OCI-LY1 (cell line): ENCODE measurements around the gene RPA1.
"Not testable (repeated sequence)": the region's sequence is repeated elsewhere in the genome, so short reads cannot be mapped to it uniquely, and the experiment has no call there.

Experiments used
- H2AFZ ChIP-seq: fragments of 200-600 bp; sonication (generic), shearing (Covaris generic); 2 replicates; pipeline ENCODE4 v1.6.0; 2014; ENCODE audit warnings: antibody characterized with exemption, mild to moderate bottlenecking, low read length
- H3F3A ChIP-seq: fragments of 200-600 bp; sonication (generic), shearing (Covaris generic); 2 replicates; pipeline ENCODE4 v1.6.0; 2014; ENCODE audit warnings: mild to moderate bottlenecking, antibody characterized with exemption, low read length, moderate library complexity; ENCODE audit not compliant: insufficient read depth
- H3K27ac ChIP-seq: fragments of 200-600 bp; sonication (generic); 2 replicates; pipeline ENCODE4 v1.5.1; 2014; ENCODE audit warnings: low read length, mixed run types, mild to moderate bottlenecking, low read depth; ENCODE audit not compliant: poor library complexity, severe bottlenecking
- H3K27me3 ChIP-seq: fragments of 200-600 bp; sonication (generic); 2 replicates; pipeline ENCODE4 v1.6.0; 2014; ENCODE audit warnings: antibody characterized with exemption, mild to moderate bottlenecking, low read length, moderate library complexity; ENCODE audit not compliant: insufficient read depth
- H3K36me3 ChIP-seq: fragments of 200-600 bp; sonication (generic); 2 replicates; pipeline ENCODE4 v1.6.1; 2014; ENCODE audit warnings: mild to moderate bottlenecking, antibody characterized with exemption, low read length, moderate library complexity, mixed read lengths; ENCODE audit not compliant: insufficient read depth
- H3K4me1 ChIP-seq: fragments of 200-600 bp; sonication (generic); 2 replicates; pipeline ENCODE4 v1.5.1; 2014; ENCODE audit warnings: mild to moderate bottlenecking, low read length, moderate library complexity; ENCODE audit not compliant: insufficient read depth, severe bottlenecking
- H3K4me2 ChIP-seq: fragments of 200-600 bp; sonication (generic), shearing (Covaris generic); 2 replicates; pipeline ENCODE4 v1.6.1; 2014; ENCODE audit warnings: low read length
- H3K4me3 ChIP-seq: fragments of 200-600 bp; sonication (generic); 2 replicates; pipeline ENCODE4 v1.5.1; 2014; ENCODE audit warnings: low read length, low read depth, mild to moderate bottlenecking, mixed read lengths; ENCODE audit not compliant: poor library complexity, severe bottlenecking
- H3K79me2 ChIP-seq: fragments of 200-600 bp; shearing (Covaris generic); 2 replicates; pipeline ENCODE4 v1.6.1; 2016; ENCODE audit warnings: mixed run types, low read length, mixed read lengths; ENCODE audit not compliant: insufficient read depth
- H3K9ac ChIP-seq: fragments of 200-600 bp; sonication (generic), shearing (Covaris generic); 2 replicates; pipeline ENCODE4 v1.6.1; 2014; ENCODE audit warnings: mild to moderate bottlenecking, low read length, mixed read lengths
- H3K9me2 ChIP-seq: fragments of 200-600 bp; sonication (generic), shearing (Covaris generic); 2 replicates; pipeline ENCODE4 v1.6.1; 2014; ENCODE audit warnings: low read depth, mild to moderate bottlenecking, low read length, mixed read lengths
- H3K9me3 ChIP-seq: fragments of 200-600 bp; shearing (Covaris generic); 2 replicates; pipeline ENCODE4 v1.6.1; 2014; ENCODE audit warnings: low read length, mixed read lengths
- H4K20me1 ChIP-seq: fragments of 200-600 bp; sonication (generic), shearing (Covaris generic); 2 replicates; pipeline ENCODE4 v1.6.0; 2016; ENCODE audit warnings: mild to moderate bottlenecking, low read length; ENCODE audit not compliant: insufficient read depth
- CTCF ChIP-seq: fragments of 200-600 bp; sonication (generic), shearing (Covaris generic); IDR thresholded peaks from 2 replicates; pipeline ENCODE4 v1.5.1; 2017; ENCODE audit warnings: mild to moderate bottlenecking, antibody characterized with exemption, low read length, moderate library complexity, mixed read lengths
- EZH2 ChIP-seq: fragments of 200-600 bp; sonication (generic), shearing (Covaris generic); IDR thresholded peaks from 2 replicates; pipeline ENCODE4 v1.8.0; 2017; ENCODE audit warnings: borderline replicate concordance, mixed run types, mild to moderate bottlenecking, antibody characterized with exemption, low read length, moderate library complexity, mixed read lengths

Gene RPA1

DNA sequence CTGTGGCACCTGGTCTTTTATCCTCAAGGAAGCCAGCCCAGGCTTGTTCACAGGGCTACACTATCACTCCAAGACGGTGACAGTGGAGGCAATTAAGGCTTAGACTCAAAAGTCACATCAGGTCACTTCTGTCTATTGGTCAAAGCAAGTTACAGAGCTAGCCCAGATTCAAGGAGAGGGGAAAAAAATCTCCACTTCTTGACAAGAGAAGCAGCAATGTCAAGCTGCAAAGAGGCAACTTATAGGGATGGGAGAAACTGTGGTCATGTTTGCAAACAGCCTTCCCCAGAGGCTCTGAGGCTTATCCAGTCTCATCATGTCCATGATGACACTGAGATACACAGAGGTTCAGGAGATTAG lies 36.4 kb upstream of the RPA1 start:
- Histone ChIP-seq H3F3A (no peaks in the 10 kb centered on the region), H3K9ac (no peak overlapping the region), H4K20me1 (no peaks in the 10 kb centered on the region), H3K4me2 (no peak overlapping the region), H3K36me3 (peaks cover 45% of the 10 kb centered on the region), H2AFZ (no peak overlapping the region), H3K27ac (no peak overlapping the region), H3K4me1 (no peaks in the 10 kb centered on the region), H3K9me3 (no peaks in the 10 kb centered on the region), H3K4me3 (no peak overlapping the region), H3K27me3 (no peaks in the 10 kb centered on the region), H3K79me2 (peaks cover 23% of the 10 kb centered on the region; the same call in 1 of the 2 replicates), H3K9me2 (no peaks in the 10 kb centered on the region)
- no peak for TF ChIP-seq EZH2
- TF ChIP-seq CTCF: no peak

- Histone ChIP-seq H3K4me1 (no peaks in the 10 kb centered on the region), H3K9me2 (no peaks in the 10 kb centered on the region), H3K4me2 (no peak overlapping the region), H3F3A (no peaks in the 10 kb centered on the region), H3K9me3 (no peaks in the 10 kb centered on the region), H3K27me3 (no peaks in the 10 kb centered on the region), H3K79me2 (peaks cover 13% of the 10 kb centered on the region; the same call in 1 of the 2 replicates), H2AFZ (no peak overlapping the region), H3K4me3 (no peak overlapping the region), H3K36me3 (peaks cover 63% of the 10 kb centered on the region), H4K20me1 (no peaks in the 10 kb centered on the region), H3K27ac (no peak overlapping the region), H3K9ac (no peak overlapping the region)
- TF ChIP-seq EZH2 (no peak), CTCF (no peak)
Observed at GRCh38 chr17:1796800-1797199, 33.0 kb upstream of the RPA1 start.

DNA sequence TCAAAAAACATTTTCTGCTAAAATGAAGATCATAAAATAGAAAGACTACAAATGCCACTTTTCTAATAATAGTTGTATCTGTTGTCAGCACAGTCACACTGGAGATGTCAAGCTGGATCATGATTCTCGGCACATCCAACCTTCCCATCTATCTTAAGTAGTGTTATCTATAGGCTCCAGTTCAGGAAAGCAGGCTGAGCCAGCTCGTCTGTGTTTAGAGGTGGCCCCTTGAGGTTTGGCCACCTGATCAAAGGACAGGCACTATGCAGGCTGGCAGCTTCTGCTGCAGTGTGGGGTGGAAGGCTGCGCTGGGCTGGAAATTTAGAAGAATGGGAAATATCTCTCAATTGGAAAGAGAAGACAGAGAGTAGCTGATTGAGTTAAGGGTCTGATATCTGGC lies 32.5 kb upstream of the RPA1 start:
- no peaks in the 10 kb centered on the region for H3F3A ChIP-seq
- H3K4me2 ChIP-seq: no peak overlapping the region
- H3K9me2 ChIP-seq: no peaks in the 10 kb centered on the region
- no peak overlapping the region for H3K27ac ChIP-seq
- H3K27me3 ChIP-seq: no peaks in the 10 kb centered on the region
- peaks cover 67% of the 10 kb centered on the region for H3K36me3 ChIP-seq
- no peaks in the 10 kb centered on the region for H4K20me1 ChIP-seq
- H3K4me1 ChIP-seq: no peaks in the 10 kb centered on the region
- no peaks in the 10 kb centered on the region for H3K9me3 ChIP-seq
- TF ChIP-seq CTCF: no peak
- no peak for TF ChIP-seq EZH2
- H3K79me2 ChIP-seq: peaks cover 13% of the 10 kb centered on the region; the same call in 1 of the 2 replicates
- H3K4me3 ChIP-seq: no peak overlapping the region
- H2AFZ ChIP-seq: no peak overlapping the region
- H3K9ac ChIP-seq: no peak overlapping the region

DNA sequence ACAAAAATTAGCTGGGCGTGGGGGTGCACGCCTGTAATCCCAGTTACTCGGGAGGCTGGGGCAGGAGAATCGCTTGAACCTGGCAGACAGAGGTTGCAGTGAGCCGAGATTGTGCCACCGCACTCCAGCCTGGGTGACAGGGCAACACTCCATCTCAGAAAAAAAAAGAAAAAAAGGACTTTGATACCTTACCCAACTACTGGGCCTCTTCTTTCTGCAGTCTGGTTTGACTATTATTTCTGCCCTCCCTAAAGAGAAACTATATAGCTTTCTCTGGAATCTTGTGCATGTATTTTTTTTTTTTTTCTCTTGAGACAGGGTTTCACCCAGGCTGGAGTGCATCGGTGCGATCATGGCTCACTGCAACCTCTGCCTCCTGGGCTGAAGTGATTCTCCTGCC lies 32.0 kb upstream of the RPA1 start:
- Histone ChIP-seq H3K79me2 (peaks cover 13% of the 10 kb centered on the region; the same call in 1 of the 2 replicates), H3K36me3 (peaks cover 67% of the 10 kb centered on the region)
- H3K27me3 ChIP-seq, H3K9me3 ChIP-seq, H3K4me2 ChIP-seq, H3K9me2 ChIP-seq, H3K27ac ChIP-seq, H3K4me3 ChIP-seq, H3K4me1 ChIP-seq, H3K9ac ChIP-seq, H4K20me1 ChIP-seq, H2AFZ ChIP-seq, H3F3A ChIP-seq: not testable (repeated sequence)
